Measurements from ENCODE around the gene NEK7.

DNA sequence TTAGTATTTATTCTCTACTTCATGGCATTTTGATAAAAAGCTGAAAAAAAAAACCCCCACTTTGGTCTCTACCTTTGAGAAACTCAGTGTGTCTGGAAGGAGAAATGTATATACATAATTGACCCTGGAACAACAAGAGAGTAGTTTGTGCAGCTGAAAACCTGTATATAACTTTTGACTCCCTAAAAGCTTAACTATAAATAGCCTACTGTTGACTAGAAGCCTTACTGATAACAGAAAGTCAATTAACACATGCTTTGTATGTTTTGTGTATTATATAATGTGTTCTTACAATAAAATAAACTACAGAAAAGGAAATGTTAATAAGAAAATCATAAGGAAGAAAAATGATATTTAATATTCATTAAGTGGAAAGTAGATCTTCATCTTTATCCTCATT is 88.0 kb downstream of the NEK7 start:
- TF ChIP-seq, protein P1, sequence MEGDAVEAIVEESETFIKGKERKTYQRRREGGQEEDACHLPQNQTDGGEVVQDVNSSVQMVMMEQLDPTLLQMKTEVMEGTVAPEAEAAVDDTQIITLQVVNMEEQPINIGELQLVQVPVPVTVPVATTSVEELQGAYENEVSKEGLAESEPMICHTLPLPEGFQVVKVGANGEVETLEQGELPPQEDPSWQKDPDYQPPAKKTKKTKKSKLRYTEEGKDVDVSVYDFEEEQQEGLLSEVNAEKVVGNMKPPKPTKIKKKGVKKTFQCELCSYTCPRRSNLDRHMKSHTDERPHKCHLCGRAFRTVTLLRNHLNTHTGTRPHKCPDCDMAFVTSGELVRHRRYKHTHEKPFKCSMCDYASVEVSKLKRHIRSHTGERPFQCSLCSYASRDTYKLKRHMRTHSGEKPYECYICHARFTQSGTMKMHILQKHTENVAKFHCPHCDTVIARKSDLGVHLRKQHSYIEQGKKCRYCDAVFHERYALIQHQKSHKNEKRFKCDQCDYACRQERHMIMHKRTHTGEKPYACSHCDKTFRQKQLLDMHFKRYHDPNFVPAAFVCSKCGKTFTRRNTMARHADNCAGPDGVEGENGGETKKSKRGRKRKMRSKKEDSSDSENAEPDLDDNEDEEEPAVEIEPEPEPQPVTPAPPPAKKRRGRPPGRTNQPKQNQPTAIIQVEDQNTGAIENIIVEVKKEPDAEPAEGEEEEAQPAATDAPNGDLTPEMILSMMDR (IDR thresholded peaks at IDR 0.05): no peak
- no peak for TF ChIP-seq POLR2A (IDR thresholded peaks at IDR 0.05)

All from right lobe of liver (tissue), 4 donors.